Thoracic aorta (tissue), 2 donors: Measurements from ENCODE around the gene TBL1XR1. TPM values are rescaled to one million over a fixed set of nuclear protein-coding genes. Genes with fewer than 3 reads are reported as not detected.

Experiments used
- ATAC-seq: fragments of 150-250 bp; one replicate; pipeline ENCODE4 v1.8.0; 2017; ENCODE audit warnings: low read depth; ENCODE audit not compliant: insufficient number of reproducible peaks, low FRiP score
- DNase-seq: peaks from one replicate; pipeline ENCODE4 v3.0.0-alpha.2; 2020; ENCODE audit warnings: low spot score
- H3K27ac ChIP-seq, 2 donors: fragments of 200-600 bp; sonication (generic); 1 replicate in 1 of 2; 2 replicates in 1 of 2; pipeline ENCODE4 v1.5.1; 2016; ENCODE audit warnings: mild to moderate bottlenecking in 2 of 2, moderate library complexity in 2 of 2
- H3K27me3 ChIP-seq: fragments of 200-600 bp; sonication (generic); replicated peaks from 2 replicates; pipeline ENCODE4 v1.6.0; 2016; ENCODE audit warnings: mild to moderate bottlenecking; ENCODE audit not compliant: insufficient read depth
- H3K36me3 ChIP-seq: fragments of 200-600 bp; sonication (generic); one replicate; pipeline ENCODE4 v1.5.1; 2016
- H3K4me1 ChIP-seq, 2 donors: fragments of 200-600 bp; sonication (generic); 1 replicate in 1 of 2; 2 replicates in 1 of 2; pipeline versions ENCODE4 v1.5.1 to v1.6.0; 2016; ENCODE audit warnings: low read depth in 2 of 2, mild to moderate bottlenecking in 1 of 2; ENCODE audit not compliant: control insufficient read depth in 1 of 2
- H3K4me3 ChIP-seq: fragments of 200-600 bp; sonication (generic); 2 replicates; pipeline ENCODE4 v1.5.1; 2016; ENCODE audit warnings: mild to moderate bottlenecking
- H3K9me3 ChIP-seq: fragments of 200-600 bp; sonication (generic); 2 replicates; pipeline ENCODE4 v1.5.1; 2016
- total RNA-seq, 2 donors: library from RNA; depleted of rRNA; stranded (reverse); fragments of >200 nt; gene quantifications; one replicate each; pipeline versions ENCODE4 v1.1.0 to v1.2.3, GENCODE V29; 2016
- TF ChIP-seq, protein P1 (sequence below): fragments of 200-600 bp; sonication (generic); IDR thresholded peaks from one replicate; pipeline ENCODE4 v1.5.1; 2019; ENCODE audit warnings: antibody characterized with exemption

Gene TBL1XR1
- total RNA-seq, 2 donors from 2014 or later, result 67.0 to 109 TPM

DNA sequence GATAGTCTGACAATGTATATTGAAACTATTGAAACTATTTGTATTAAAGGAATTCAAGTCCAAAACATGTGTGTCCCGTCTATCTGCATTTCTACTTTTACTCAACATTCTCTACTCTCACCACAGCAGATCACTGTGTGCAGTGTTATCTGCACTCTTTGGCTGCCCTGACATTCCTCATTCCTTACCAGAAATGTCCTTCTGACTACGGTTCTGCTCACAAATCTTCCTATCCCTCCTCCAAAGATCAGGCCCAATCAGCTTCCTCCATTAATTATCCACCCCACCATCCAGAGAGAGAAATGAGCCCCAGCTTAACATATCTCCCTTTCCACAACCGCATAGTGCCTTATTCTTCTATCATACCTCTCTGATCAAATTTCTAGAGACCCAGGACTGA is 94.7 kb downstream of the TBL1XR1 start:
- ATAC-seq (no peak), DNase-seq (no peak)
- H3K27me3 ChIP-seq, result no peaks in the 10 kb centered on the region
- H3K4me3 ChIP-seq, result no peak overlapping the region
- H3K4me1 ChIP-seq, result peaks cover 42 to 56% of the 10 kb centered on the region in 2 donors
- no peaks in the 10 kb centered on the region for H3K9me3 ChIP-seq
- TF ChIP-seq, protein P1, sequence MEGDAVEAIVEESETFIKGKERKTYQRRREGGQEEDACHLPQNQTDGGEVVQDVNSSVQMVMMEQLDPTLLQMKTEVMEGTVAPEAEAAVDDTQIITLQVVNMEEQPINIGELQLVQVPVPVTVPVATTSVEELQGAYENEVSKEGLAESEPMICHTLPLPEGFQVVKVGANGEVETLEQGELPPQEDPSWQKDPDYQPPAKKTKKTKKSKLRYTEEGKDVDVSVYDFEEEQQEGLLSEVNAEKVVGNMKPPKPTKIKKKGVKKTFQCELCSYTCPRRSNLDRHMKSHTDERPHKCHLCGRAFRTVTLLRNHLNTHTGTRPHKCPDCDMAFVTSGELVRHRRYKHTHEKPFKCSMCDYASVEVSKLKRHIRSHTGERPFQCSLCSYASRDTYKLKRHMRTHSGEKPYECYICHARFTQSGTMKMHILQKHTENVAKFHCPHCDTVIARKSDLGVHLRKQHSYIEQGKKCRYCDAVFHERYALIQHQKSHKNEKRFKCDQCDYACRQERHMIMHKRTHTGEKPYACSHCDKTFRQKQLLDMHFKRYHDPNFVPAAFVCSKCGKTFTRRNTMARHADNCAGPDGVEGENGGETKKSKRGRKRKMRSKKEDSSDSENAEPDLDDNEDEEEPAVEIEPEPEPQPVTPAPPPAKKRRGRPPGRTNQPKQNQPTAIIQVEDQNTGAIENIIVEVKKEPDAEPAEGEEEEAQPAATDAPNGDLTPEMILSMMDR, result no peak
- H3K36me3 ChIP-seq, result no peaks in the 10 kb centered on the region
- no peak overlapping the region for H3K27ac ChIP-seq

DNA sequence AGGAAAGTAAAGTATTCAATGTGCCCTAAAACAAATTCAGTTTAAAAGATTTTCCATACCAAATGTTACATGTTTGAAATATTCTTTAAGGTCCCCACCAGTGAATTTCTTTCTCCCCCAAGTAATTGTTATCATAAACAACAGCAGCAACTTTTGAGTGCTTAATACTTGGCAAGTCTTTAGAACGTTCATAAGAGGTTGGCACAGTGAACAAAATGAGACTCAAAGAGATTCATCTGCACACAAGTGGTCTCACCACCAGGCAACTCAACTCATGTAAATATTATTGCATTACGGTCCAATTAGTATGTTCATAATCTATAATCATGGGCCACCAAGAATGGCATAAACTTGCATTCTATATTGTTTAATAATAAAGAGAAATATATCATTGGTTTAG is 98.7 kb downstream of the TBL1XR1 start:
- no peaks in the 10 kb centered on the region for H3K27me3 ChIP-seq
- no peak overlapping the region for H3K4me3 ChIP-seq
- no peak overlapping the region for H3K27ac ChIP-seq
- peaks cover 25 to 32% of the 10 kb centered on the region in 2 donors for H3K4me1 ChIP-seq
- no peaks in the 10 kb centered on the region for H3K9me3 ChIP-seq
- TF ChIP-seq, protein P1, result no peak
- DNase-seq (no peak), ATAC-seq (no peak)
- H3K36me3 ChIP-seq, result no peaks in the 10 kb centered on the region

DNA sequence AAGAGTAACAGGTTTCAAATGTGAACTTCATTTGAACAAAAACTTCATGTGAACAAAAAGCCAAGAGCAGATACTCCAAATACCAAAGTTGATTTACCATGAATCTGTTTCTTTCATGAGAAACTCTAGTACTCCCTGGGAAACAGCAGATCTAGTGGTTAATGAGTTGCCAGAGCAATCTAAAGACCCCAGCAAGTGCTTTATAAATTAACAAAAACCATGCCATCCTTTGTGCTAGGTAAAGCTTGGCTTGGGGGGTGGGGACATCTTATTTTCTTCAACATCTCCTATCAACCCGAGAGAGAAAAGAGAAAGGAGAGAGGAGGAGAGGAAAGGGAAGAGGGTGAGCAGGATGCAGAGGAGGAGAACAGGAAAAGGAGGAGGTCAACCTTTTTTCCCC is 100.7 kb downstream of the TBL1XR1 start:
- no peaks in the 10 kb centered on the region for H3K36me3 ChIP-seq
- no peak for DNase-seq
- peaks cover 10 to 13% of the 10 kb centered on the region in 2 donors for H3K4me1 ChIP-seq
- ATAC-seq, result no peak
- no peak overlapping the region for H3K27ac ChIP-seq
- H3K27me3 ChIP-seq, result no peaks in the 10 kb centered on the region
- H3K9me3 ChIP-seq, result no peaks in the 10 kb centered on the region
- TF ChIP-seq, protein P1, result no peak
- H3K4me3 ChIP-seq, result no peak overlapping the region

DNA sequence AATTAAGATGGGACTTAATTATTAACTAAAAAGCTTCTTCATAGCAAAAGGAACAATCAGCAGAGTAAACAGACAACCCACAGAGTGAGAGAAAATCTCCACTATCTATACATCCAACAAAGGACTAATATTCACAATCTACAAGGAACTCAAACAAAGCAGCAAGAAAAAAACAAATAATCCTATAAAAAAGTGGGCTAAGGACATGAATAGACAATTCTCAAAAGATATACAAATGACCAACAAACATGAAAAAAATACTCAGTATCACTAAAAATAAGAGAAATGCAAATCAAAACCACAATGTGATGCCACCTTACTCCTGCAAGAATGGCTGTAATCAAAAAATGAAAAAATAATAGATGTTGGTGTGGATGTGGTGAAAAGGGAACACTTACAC is 103.3 kb downstream of the TBL1XR1 start:
- no peaks in the 10 kb centered on the region for H3K36me3 ChIP-seq
- H3K4me1 ChIP-seq, result peaks cover 18 to 19% of the 10 kb centered on the region in 2 donors
- H3K4me3 ChIP-seq, result no peak overlapping the region
- no peaks in the 10 kb centered on the region for H3K27me3 ChIP-seq
- no peak overlapping the region for H3K27ac ChIP-seq
- TF ChIP-seq, protein P1, result no peak
- ATAC-seq (no peak), DNase-seq (no peak)
- no peaks in the 10 kb centered on the region for H3K9me3 ChIP-seq

DNA sequence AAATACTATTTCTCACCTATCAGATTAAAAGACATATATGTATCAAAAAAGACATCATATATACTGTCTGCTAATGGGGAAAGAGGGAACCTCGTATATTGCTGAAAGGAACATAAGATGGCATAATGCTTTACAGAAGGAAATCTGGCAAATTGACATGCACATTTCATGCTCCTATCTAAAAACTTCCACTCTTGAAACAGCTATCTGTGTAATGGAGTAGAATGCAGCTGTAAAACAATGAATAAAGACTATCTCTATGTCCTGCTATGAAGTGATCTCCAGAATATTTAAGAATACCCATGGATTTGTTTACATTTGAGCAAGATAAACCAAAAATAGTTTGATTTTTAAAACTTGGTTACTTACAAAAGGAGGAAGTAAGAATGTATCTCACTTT is 107.4 kb downstream of the TBL1XR1 start:
- H3K36me3 ChIP-seq, result no peaks in the 10 kb centered on the region
- H3K9me3 ChIP-seq, result no peaks in the 10 kb centered on the region
- H3K27me3 ChIP-seq, result no peaks in the 10 kb centered on the region
- ATAC-seq, result no peak
- TF ChIP-seq, protein P1, result no peak
- no peak overlapping the region for H3K4me3 ChIP-seq
- peaks cover 38 to 43% of the 10 kb centered on the region in 2 donors for H3K4me1 ChIP-seq
- no peak for DNase-seq
- H3K27ac ChIP-seq, result no peak overlapping the region
